GM15510 (cell line): ENCODE results near the gene TRIP6.

Experiments used
- POLR2A ChIP-seq: IDR thresholded peaks from 3 replicates; pipeline ENCODE4 v1.6.1; 2011; ENCODE audit warnings: borderline replicate concordance; ENCODE audit not compliant: insufficient read length; ENCODE audit errors: extremely low read depth

TRIP6 gene

GRCh38 chr7:100860702-100861615 lies 6.2 kb upstream of the TRIP6 start:
- no peak for TF ChIP-seq POLR2A

DNA sequence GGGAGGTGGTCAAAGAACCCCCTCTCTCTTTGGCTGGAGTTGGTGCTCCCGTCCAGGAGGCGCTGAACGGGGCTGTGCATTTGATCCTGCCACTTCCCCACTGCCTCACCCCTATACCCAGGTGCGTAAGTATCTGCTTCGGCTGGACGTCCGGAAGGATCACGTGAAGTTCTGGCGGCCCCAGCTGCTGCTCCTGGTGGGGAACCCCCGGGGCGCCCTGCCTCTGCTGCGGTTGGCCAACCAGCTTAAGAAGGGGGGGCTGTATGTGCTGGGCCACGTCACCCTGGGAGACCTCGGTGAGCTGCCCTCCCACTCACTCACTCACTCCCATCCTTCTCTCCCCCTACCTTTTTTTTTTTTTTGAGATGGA lies 5.6 kb upstream of the TRIP6 start:
- no peak for TF ChIP-seq POLR2A

GRCh38 chr7:100863406-100863950 lies 3.7 kb upstream of the TRIP6 start:
- no peak for TF ChIP-seq POLR2A

GRCh38 chr7:100864263-100864845 lies 2.8 kb upstream of the TRIP6 start:
- TF ChIP-seq POLR2A = no peak

DNA sequence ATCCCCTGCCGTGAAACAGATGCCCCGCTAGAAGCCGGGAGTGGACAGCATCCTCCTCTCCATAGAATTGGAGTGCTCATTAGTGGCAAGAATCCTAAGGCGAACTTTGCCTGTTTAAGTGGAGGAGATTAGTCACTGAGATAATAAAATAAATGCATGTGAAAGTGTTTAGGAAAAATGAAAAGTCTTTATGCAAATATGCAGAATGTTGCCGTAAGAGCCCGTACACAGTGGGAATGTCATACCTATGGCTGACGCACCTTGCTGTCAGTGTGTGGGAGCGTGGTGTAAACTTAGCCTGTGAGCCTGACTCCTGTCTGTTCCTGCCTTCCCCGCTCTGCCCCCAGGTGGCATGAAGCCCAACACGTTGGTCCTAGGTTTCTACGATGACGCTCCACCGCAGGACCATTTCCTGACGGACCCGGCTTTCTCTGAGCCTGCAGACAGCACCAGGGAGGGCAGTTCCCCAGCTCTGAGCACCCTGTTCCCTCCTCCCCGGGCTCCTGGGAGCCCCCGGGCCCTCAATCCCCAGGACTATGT lies 1.7 kb upstream of the TRIP6 start:
- no peak for TF ChIP-seq POLR2A

DNA sequence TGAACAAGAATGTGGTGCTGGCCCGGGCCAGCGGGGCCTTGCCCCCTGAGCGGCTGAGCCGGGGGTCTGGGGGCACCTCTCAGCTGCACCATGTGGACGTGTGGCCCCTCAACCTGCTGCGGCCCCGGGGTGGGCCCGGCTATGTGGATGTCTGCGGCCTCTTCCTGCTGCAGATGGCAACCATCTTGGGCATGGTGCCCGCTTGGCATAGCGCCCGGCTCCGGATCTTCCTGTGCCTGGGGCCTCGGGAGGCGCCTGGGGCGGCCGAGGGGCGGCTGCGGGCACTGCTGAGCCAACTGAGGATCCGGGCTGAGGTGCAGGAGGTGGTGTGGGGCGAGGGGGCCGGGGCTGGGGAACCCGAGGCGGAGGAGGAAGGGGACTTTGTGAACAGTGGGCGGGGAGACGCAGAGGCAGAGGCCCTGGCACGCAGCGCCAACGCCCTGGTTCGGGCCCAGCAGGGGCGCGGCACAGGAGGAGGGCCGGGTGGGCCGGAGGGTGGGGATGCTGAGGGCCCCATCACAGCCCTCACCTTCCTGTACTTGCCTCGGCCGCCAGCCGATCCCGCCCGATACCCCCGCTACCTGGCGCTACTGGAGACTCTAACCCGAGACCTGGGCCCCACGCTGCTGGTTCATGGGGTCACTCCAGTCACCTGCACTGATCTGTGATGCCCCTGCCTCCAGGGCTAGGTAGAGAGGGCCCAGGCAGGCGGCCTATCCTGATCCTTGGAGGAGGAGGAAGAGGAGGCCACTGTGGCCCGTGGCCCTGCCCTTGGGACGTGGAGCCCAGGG lies 1.1 kb upstream of the TRIP6 start:
- TF ChIP-seq POLR2A = no peak

GRCh38 chr7:100866729-100867039 lies 503 bp upstream of the TRIP6 start:
- TF ChIP-seq POLR2A = no peak

DNA sequence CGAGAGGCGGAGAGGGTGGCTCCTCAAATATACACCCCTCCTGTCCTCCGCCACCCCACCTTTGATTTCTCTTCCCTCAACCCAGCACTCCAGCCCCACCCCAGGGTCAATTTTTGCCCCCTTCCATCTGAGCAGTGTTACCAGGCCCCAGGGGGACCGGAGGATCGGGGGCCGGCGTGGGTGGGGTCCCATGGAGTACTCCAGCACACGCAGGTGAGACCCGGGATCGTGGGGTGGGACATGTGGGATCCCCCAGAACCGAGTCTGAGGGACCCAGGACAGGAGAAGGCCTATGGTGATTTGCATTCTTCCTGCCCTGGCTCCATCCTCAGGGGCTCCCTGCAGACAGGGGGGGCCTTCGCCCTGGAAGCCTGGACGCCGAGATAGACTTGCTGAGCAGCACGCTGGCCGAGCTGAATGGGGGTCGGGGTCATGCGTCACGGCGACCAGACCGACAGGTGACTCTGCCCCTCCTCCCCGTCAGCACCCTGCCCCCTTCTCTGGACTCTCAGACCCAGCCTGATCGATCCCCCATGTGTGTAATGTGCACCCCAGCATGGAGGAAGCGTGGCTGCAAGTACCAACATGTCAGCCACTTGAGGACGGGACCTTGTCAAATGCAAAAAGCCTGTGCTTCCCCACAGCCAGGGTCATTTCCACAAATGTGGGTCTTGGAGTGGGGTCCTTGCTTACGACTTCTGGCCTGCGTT lies 744 bp downstream of the TRIP6 start:
- TF ChIP-seq POLR2A = peak; percentile 8

DNA sequence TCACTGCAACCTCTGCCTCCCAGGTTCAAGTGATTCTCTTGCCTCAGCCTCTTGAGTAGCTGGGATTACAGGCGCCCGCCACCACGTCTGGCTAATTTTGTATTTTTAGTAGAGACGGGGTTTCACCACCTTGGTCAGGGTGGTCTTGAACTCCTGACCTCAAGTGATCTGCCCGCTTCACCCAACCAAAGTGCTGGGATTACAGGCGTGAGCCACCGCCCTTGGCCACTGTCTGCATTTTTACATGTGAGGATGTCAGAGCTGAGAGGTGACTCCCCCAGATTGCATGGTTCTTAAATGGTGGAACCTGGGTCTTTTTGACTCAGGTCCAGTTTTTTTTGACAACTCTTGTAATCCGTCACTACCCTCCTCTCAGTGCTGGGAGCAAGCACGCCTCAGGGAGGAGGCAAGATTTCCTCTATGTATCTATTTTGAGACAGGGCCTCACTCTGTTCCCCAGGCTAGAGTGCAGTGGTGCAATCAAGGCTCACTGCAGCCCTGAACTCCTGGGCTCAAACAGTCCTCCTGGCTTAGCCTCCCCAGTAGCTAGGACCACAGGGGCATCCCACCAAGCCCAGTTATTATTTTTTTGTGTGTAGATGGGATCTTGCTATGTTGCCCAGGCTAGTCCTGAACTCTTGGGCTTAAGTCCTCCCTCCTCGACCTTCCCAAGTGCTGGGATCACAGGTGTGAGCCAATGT lies 6.6 kb downstream of the TRIP6 start:
- no peak for TF ChIP-seq POLR2A

DNA sequence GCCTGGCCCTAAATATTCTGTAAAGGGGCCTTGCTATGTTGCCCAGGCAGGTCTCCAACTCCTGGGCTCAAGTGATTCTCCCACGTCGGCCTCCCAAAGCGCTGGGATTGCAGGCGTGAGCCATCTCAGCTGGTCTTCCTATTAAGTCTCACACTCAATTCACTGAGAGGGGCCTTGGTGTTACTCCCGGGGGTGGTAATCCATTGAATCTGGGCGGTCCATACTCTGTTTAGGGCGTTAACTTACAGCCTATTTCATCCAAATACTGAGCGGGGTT lies 7.1 kb downstream of the TRIP6 start:
- no peak for TF ChIP-seq POLR2A

- TF ChIP-seq POLR2A = peak; percentile 87
Measured at GRCh38 chr7:100874577-100875355, 7.6 kb downstream of the TRIP6 start, which contains the start of gene SRRT. SRRT (plus strand) TSS chr7:100875103; CDS start chr7:100875591, 488 bp downstream.

DNA sequence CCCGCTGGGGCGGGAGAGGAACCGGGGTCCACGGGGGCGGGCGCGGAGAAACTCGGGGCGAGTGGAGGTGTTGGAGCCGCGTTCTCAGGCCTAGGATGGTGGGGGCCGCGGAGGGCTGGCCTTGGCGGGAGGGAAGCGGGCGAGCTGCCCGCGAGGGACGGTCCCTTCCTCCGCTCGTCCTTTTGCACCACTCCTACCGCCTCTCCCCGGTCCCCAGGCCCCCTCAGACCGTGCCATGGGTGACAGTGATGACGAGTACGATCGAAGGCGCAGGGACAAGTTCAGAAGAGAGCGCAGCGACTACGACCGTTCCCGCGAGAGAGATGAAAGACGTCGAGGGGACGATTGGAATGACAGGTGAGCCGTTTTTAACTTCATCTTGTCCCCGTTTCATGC lies 8.2 kb downstream of the TRIP6 start:
- TF ChIP-seq POLR2A = no peak

- TF ChIP-seq POLR2A = no peak
Measured at GRCh38 chr7:100878013-100878412, 10.8 kb downstream of the TRIP6 start.
